Measurements from ENCODE around the gene AP2A1. TPM values are rescaled to one million over a fixed set of nuclear protein-coding genes. Genes with fewer than 3 reads are reported as not detected.

Gene AP2A1
- total RNA-seq, 2 experiments from 2014 or later, result 83.4 to 84.5 TPM

DNA sequence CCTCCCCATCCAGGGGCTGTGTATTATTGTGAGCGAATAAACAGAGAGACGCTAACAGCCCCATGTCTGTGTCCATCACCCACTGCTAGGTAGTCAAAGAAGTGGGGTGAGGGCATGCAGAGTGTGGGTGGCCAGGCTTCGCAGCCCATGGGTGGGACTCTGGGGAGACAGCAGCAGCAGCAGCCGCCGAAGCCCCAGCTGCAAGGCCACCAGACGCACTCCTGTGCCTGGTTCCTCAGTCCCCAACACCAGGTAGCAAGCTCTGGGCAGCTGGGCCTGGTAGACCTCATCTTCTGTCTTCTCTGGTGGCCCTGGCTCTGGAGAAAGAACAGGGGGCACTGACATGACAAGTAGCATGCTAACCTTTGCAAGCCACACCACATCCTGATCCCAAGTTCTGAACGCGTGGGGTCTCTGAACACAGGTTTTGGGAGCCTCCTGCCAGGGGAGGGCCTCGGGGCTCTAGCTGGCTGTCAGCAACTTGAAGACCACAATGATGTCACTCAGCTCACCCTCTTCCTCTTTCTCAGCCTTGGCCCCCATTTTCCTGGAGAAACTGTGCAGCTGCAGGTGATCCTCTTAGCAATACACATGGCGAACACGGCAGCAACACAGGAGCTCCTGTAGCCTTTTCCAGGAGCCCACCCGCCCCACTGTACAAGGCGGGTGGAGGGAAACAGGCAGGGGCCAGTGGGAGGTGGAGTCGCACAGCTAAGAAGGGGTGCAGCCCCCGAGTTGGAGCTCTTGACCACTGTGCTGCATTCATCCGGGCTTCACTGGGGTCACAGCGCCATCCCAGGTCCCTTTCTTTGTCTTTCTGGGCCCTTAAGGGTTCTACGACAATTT is 40.5 kb downstream of the AP2A1 start:
- Mint-ChIP-seq H3K27ac (peak overlapping the region; percentile 76), H3K4me3 (no peak overlapping the region)
- POLR2A ChIA-PET, result interaction anchor here (0.8 to 1.0 kb wide), 2 partner anchors 41 to 88 kb away, joined by 3 read pairs; no protein-coding TSS in a partner anchor

DNA sequence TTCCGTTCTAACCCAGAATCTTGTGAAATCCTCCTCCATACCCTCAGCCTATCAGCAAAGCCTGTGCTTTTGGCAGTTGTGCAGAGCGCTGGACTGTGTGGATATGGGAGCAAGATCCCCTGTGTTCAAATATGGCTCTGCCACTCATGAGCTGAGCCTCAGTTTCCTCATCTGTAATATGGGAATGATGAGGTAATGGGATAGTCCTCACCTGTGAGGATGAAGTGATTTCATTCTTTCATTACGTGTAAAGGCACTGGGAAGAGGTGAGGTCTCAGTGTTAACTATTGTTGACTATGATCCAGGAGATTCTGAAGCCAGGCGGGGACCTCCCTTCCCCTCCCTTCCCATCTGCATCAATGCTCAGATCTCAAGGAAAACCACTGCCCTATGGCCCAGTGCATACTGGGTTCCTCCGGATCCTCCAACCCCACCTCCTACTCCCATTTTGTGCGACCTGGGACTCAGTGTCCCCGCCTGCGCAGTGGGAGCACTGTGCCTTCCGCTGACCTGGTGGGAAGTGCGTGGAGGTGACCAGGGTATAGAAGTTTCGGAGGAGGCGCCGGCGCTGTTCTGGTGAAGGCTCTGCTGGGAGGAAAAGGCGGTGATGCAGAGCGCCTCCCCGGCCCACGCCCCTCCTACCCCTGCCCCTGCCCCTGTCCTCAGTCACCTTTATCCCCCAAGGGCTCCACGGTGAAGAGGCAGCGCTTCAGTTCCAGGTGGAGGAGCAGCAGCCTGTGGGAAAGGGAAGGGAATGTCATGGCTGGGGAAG is 41.3 kb downstream of the AP2A1 start:
- Mint-ChIP-seq H3K27me3 (no peaks in the 10 kb centered on the region), H3K9me3 (no peaks in the 10 kb centered on the region), H3K4me1 (ENCODE audit: low read depth) (peaks cover 33% of the 10 kb centered on the region), H3K4me3 (peak overlapping the region; percentile 73), H3K36me3 (ENCODE audit: low read depth) (peaks cover 22% of the 10 kb centered on the region), H3K27ac (no peak overlapping the region)
- no peak for DNase-seq
- ATAC-seq, result no peak
- intact Hi-C loops (cut with micrococcal nuclease), result no loop called here
- ChIA-PET CTCF (interaction anchor here (0.8 to 1.0 kb wide), 2 partner anchors 90 kb away, joined by 4 read pairs; no protein-coding TSS in a partner anchor), POLR2A (interaction anchor here (0.8 kb wide), 1 partner anchor 40 kb away, joined by 3 read pairs; no protein-coding TSS in a partner anchor)
- TF ChIP-seq, protein P1, sequence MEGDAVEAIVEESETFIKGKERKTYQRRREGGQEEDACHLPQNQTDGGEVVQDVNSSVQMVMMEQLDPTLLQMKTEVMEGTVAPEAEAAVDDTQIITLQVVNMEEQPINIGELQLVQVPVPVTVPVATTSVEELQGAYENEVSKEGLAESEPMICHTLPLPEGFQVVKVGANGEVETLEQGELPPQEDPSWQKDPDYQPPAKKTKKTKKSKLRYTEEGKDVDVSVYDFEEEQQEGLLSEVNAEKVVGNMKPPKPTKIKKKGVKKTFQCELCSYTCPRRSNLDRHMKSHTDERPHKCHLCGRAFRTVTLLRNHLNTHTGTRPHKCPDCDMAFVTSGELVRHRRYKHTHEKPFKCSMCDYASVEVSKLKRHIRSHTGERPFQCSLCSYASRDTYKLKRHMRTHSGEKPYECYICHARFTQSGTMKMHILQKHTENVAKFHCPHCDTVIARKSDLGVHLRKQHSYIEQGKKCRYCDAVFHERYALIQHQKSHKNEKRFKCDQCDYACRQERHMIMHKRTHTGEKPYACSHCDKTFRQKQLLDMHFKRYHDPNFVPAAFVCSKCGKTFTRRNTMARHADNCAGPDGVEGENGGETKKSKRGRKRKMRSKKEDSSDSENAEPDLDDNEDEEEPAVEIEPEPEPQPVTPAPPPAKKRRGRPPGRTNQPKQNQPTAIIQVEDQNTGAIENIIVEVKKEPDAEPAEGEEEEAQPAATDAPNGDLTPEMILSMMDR (IDR thresholded peaks at IDR 0.05), result no peak

More for the DNA sequence above, 40.5 kb downstream of the AP2A1 start:
- no peak for ATAC-seq
- peak; percentile 29 for DNase-seq
- intact Hi-C loops (cut with micrococcal nuclease), result no loop called here
- peaks cover 25% of the 10 kb centered on the region for H3K36me3 Mint-ChIP-seq (ENCODE audit: low read depth)
- no peaks in the 10 kb centered on the region for H3K27me3 Mint-ChIP-seq
- H3K4me1 Mint-ChIP-seq (ENCODE audit: low read depth), result peaks cover 28% of the 10 kb centered on the region
- CTCF ChIA-PET, result interaction anchor here (0.8 kb wide), 1 partner anchor 89 kb away, joined by 4 read pairs; no protein-coding TSS in a partner anchor
- TF ChIP-seq, protein P1 (IDR thresholded peaks at IDR 0.05), result no peak
- no peaks in the 10 kb centered on the region for H3K9me3 Mint-ChIP-seq

DNA sequence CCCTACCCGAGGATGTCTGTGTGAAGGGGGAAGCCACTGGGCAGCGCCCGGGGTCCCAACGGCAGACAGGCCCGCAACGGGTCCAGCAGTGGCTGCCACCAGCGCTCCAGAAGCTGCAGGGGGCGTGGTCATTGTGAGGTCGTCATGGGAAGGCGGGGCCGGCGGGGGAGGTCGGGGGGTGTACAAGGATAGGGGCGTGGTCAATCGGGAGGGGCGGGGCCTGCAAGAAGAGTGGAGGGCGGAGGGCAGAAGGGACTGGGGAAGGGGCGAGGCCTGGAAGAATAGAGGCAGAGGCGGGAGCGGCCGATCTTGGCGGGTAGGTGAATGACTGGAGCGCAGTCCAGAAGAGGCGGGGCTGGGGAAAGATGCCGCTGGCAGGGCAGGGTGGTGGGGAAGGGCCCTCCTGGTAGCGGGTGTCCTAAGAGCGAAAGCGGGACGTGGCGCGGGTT is 41.9 kb downstream of the AP2A1 start:
- H3K27me3 Mint-ChIP-seq, result no peaks in the 10 kb centered on the region

DNA sequence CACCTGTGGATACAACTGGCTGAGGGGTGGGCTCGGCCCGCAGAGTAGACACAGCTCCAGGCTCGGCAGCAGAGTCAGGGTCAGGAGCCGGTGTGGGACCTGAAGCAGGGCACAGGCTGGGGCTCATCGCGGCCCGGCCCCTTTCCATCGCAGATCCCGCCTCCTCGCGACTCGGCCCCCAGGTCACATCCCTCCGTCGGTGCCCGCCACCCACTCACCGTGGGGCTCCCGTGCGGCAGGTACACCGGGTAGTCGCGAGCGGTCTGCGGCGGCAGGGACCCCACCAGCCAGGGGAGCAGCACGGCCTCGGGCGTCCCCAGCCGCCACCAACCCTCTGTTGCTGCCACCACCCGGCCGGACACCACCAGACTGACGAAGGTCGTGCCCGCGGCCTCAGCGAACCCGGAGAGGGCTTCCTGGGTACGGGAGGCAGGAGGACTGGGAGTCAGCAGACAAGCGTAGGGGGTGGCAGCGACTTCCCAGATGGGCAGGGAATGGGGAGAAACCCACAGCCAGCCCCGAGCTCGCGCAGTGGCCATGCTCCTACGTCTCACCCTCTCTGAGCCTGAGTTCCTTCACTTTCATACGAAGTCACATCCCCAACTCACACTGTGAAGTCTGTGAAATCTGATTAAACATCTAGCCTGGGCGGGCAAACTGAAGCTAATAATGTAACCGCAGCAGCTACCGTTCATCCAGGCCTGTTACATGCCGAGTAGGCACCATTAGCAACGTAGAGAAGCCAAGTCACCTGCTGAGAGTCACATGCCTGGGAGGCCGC is 42.5 kb downstream of the AP2A1 start:
- Mint-ChIP-seq H3K9me3 (no peaks in the 10 kb centered on the region), H3K4me3 (peak overlapping the region; percentile 73), H3K36me3 (ENCODE audit: low read depth) (peaks cover 15% of the 10 kb centered on the region), H3K4me1 (ENCODE audit: low read depth) (peaks cover 33% of the 10 kb centered on the region), H3K27me3 (no peaks in the 10 kb centered on the region), H3K27ac (peak overlapping the region; percentile 63)
- POLR2A ChIA-PET, result interaction anchor here (1.0 to 1.8 kb wide), 4 partner anchors 9 to 120 kb away, joined by 3 to 7 read pairs (median 3); partner anchors contain the start of genes ATF5, MED25 and NUP62
- DNase-seq (peak; percentile 54), ATAC-seq (peak; percentile 29)
- TF ChIP-seq, protein P1 (IDR thresholded peaks at IDR 0.05), result no peak
- intact Hi-C loops (cut with micrococcal nuclease), result no loop called here
- CTCF ChIA-PET, result interaction anchor here (0.9 to 1.1 kb wide), 4 partner anchors 9 to 92 kb away, joined by 3 to 5 read pairs (median 4); partner anchors contain the start of gene MED25

More for the DNA sequence above, 41.9 kb downstream of the AP2A1 start:
- POLR2A ChIA-PET, result interaction anchor here (1.8 kb wide), 1 partner anchor 9 kb away, joined by 7 read pairs; the partner anchor contains the start of gene MED25
- intact Hi-C loops (cut with micrococcal nuclease), result no loop called here
- DNase-seq, result peak; percentile 89
- peak; percentile 42 for ATAC-seq
- Mint-ChIP-seq H3K27ac (peak overlapping the region; percentile 63), H3K9me3 (no peaks in the 10 kb centered on the region), H3K4me1 (ENCODE audit: low read depth) (peaks cover 33% of the 10 kb centered on the region), H3K4me3 (peak overlapping the region; percentile 73), H3K36me3 (ENCODE audit: low read depth) (peaks cover 15% of the 10 kb centered on the region)
- CTCF ChIA-PET, result interaction anchor here (1.0 kb wide), 1 partner anchor 91 kb away, joined by 4 read pairs; no protein-coding TSS in a partner anchor
- TF ChIP-seq, protein P1 (IDR thresholded peaks at IDR 0.05), result no peak

All from activated CD8-positive, alpha-beta T cell treated with anti-CD3 and anti-CD28 coated beads for 36 hours (primary cell).